Heart left ventricle (tissue), 13 donors: ENCODE data around the gene PPP2R5D.
"Not testable (repeated sequence)": the region's sequence is repeated elsewhere in the genome, so short reads cannot be mapped to it uniquely, and the experiment has no call there.

Experiments
- CTCF ChIP-seq, 12 donors: fragments of 200-600 bp; sonication (generic) in 4 of 12; IDR thresholded peaks; one replicate each; pipeline versions ENCODE4 v1.5.0 to v1.8.0; 2018 to 2022; ENCODE audit warnings: antibody characterized with exemption in 12 of 12, mild to moderate bottlenecking in 5 of 12
- POLR2A ChIP-seq, 2 donors: fragments of 450-650 bp; IDR thresholded peaks; one replicate each; pipeline ENCODE4 v1.6.1; 2017; ENCODE audit warnings: antibody characterized with exemption in 2 of 2, mild to moderate bottlenecking in 2 of 2, moderate library complexity in 2 of 2
- donor health status: ischemic (EF 13 %, LVEDD 7.1; RV severe dilation, severe dysfunction).
- donor health status: DM: no; HTN: yes; CAD: no.
- donor health status: DM: no; HTN: no; CAD: no.
- donor health status: ischemic (EF 25% LVEDD 6.9; RV normal size, moderate dysfunction).
- donor health status: ischemic (EF 25% LVEDD 5.7; RV mildly dilated, moderate dysfunction).
- donor health status: ischemic (EF 35%, LVEDD 5.7; RV mildly dilated, moderate dysfunction).
- donor health status: nonischemic (EF 11% LVEDD 7.7; RV severe dilation, severe dysfunction).
- donor health status: DM: yes; HTN: yes; CAD: no.
- donor health status: PGD.
- donor health status: ischemic (EF 29% LVEDD 5.4; RV normal size, mild dysfunction).
- donor health status: nonischemic (EF 23%, LVEDD 6.1; RV moderate dilation, normal function).

DNA sequence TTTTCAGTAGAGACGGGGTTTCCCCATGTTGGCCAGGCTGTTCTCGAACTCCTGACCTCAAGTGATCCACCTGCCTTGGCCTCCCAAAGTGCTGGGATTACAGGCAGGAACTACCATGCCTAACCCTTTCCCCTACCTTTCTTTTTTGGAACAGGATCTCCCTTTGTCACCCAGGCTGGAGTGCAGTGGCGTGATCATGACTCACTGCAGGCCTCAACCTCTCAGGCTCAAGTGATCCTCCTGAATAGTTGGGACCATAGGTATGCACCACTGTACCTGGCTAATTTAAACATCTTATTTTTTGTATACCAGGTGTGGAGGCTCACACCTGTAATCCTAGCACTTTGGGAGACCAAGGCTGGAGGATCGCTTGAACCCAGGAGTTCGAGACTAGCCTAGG lies 43.0 kb upstream of the PPP2R5D start:
- TF ChIP-seq POLR2A, CTCF (IDR thresholded peaks at IDR 0.05): not testable (repeated sequence)
